Spinal cord (tissue), 10 donors: Measurements from ENCODE around the gene OR8K5. TPM values are rescaled to one million over a fixed set of nuclear protein-coding genes. Genes with fewer than 3 reads are reported as not detected.
"Not testable (repeated sequence)": the region's sequence is repeated elsewhere in the genome, so short reads cannot be mapped to it uniquely, and the experiment has no call there.

Experiments used
- DNase-seq, 6 donors: peaks; one replicate each; pipeline versions ENCODE4 v3.0.0 to v3.0.0-alpha.2; 2013 to 2015; ENCODE audit warnings: low spot score in 6 of 6, low read depth in 4 of 6
- H3K27ac ChIP-seq: one replicate; pipeline ENCODE4 v1.5.1; 2013; ENCODE audit warnings: low read depth, low read length, control low read depth
- H3K27me3 ChIP-seq: one replicate; pipeline ENCODE4 v1.6.1; 2013; ENCODE audit warnings: low read length; ENCODE audit not compliant: control insufficient read depth, insufficient read depth
- H3K36me3 ChIP-seq: one replicate; pipeline ENCODE4 v1.6.1; 2013; ENCODE audit warnings: low read length; ENCODE audit not compliant: control insufficient read depth, insufficient read depth
- H3K4me1 ChIP-seq: one replicate; pipeline ENCODE4 v1.6.1; 2013; ENCODE audit warnings: low read length; ENCODE audit not compliant: control insufficient read depth, insufficient read depth
- H3K4me3 ChIP-seq: one replicate; pipeline ENCODE4 v1.5.1; 2013; ENCODE audit warnings: low read depth, low read length, control low read depth
- H3K9me3 ChIP-seq: one replicate; pipeline ENCODE4 v1.6.1; 2013; ENCODE audit warnings: low read length; ENCODE audit not compliant: control insufficient read depth, insufficient read depth
- WGBS: methylation state at CpG from one replicate; pipeline ENCODE4 v1.1.5; 2013; ENCODE audit warnings: missing lambda C conversion rate; ENCODE audit not compliant: insufficient coverage; 5-methylcytosine and 5-hydroxymethylcytosine counted together
- polyA plus RNA-seq, 2 donors: library from polyadenylated mRNA; unstranded; fragments of 120-200 nt; gene quantifications; one replicate each; pipeline ENCODE4 v1.2.1, GENCODE V29; 2013; ENCODE audit not compliant: insufficient read length in 2 of 2
- total RNA-seq, 2 donors: library from RNA; depleted of rRNA in 1 of 2; stranded (reverse); fragments of 120-200 nt in 1 of 2; fragments of >200 nt in 1 of 2; gene quantifications; one replicate each; pipeline versions ENCODE4 v1.2.3 to v1.2.4, GENCODE V29; 2013 to 2014
- donor health status: healthy.

The OR8K5 gene
- total and polyA plus RNA-seq, 4 donors = not detected

GRCh38 chr11:56151376-56151775 lies 8.7 kb downstream of the OR8K5 start:
- Histone ChIP-seq H3K9me3 (peaks cover 9% of the 10 kb centered on the region), H3K27ac (no peak overlapping the region), H3K4me1 (no peaks in the 10 kb centered on the region), H3K4me3 (no peak overlapping the region), H3K27me3 (no peaks in the 10 kb centered on the region), H3K36me3 (no peaks in the 10 kb centered on the region)
- WGBS = no CpG with 5 or more reads among the region's 1 CpG
- DNase-seq = no peak

GRCh38 chr11:56143681-56144080 lies 16.4 kb downstream of the OR8K5 start:
- WGBS = no CpG with 5 or more reads among the region's 30 CpGs
- H3K27me3 ChIP-seq, H3K4me3 ChIP-seq, DNase-seq, H3K36me3 ChIP-seq, H3K4me1 ChIP-seq, H3K27ac ChIP-seq, H3K9me3 ChIP-seq: not testable (repeated sequence)

- H3K36me3 ChIP-seq = no peaks in the 10 kb centered on the region
- no peaks in the 10 kb centered on the region for H3K27me3 ChIP-seq
- DNase-seq = no peak
- H3K27ac ChIP-seq = no peak within 1 kb of the TSS
- H3K4me1 ChIP-seq = no peaks in the 10 kb centered on the region
- no peak within 1 kb of the TSS for H3K4me3 ChIP-seq
- H3K9me3 ChIP-seq = no peaks in the 10 kb centered on the region
Measured at GRCh38 chr11:56140151-56140661, 19.9 kb downstream of the OR8K5 start, which contains the start of gene OR8J3. TSS of gene OR8J3 (minus strand) at chr11:56140201. CDS start at chr11:56137718, 2,483 bp downstream.

GRCh38 chr11:56122073-56122472 lies 38.0 kb downstream of the OR8K5 start, which contains the start of gene OR8H3:
TSS of gene OR8H3 (plus strand) at chr11:56122373. CDS start at chr11:56122373, 0 bp downstream.
- no peaks in the 10 kb centered on the region for H3K27me3 ChIP-seq
- no peak for DNase-seq
- WGBS = 92% methylated on average over 2 of the region's 6 CpGs

More at GRCh38 chr11:56122073-56122472, 38.0 kb downstream of the OR8K5 start, which contains the start of gene OR8H3:
- no peaks in the 10 kb centered on the region for H3K36me3 ChIP-seq
- H3K9me3 ChIP-seq = no peaks in the 10 kb centered on the region
- no peak within 1 kb of the TSS for H3K27ac ChIP-seq
- no peaks in the 10 kb centered on the region for H3K4me1 ChIP-seq
- H3K4me3 ChIP-seq = no peak within 1 kb of the TSS

Other genes starting within 250 kb of the OR8K5 start
- gene OR5W2, start 245.7 kb downstream of the OR8K5 start, total RNA-seq = not detected
- not detected for gene OR5W2, start 245.7 kb downstream of the OR8K5 start, polyA plus RNA-seq
- gene OR5I1, start 223.9 kb downstream of the OR8K5 start, total RNA-seq = not detected
- not detected for gene OR5I1, start 223.9 kb downstream of the OR8K5 start, polyA plus RNA-seq
- gene OR10AG1, start 190.4 kb downstream of the OR8K5 start, total RNA-seq = not detected
- gene OR10AG1, start 190.4 kb downstream of the OR8K5 start, polyA plus RNA-seq = not detected
- not detected for gene OR5F1, start 165.7 kb downstream of the OR8K5 start, total RNA-seq
- gene OR5F1, start 165.7 kb downstream of the OR8K5 start, polyA plus RNA-seq = not detected
- gene OR5AS1, start 132.7 kb downstream of the OR8K5 start, total RNA-seq = not detected
- gene OR5AS1, start 132.7 kb downstream of the OR8K5 start, polyA plus RNA-seq = under 1 TPM; 0.05 TPM
- not detected for gene OR8I2, start 67.0 kb downstream of the OR8K5 start, total RNA-seq
- not detected for gene OR8I2, start 67.0 kb downstream of the OR8K5 start, polyA plus RNA-seq
- not detected for gene OR8H2, start 56.6 kb downstream of the OR8K5 start, total RNA-seq
- gene OR8H2, start 56.6 kb downstream of the OR8K5 start, polyA plus RNA-seq = not detected
- gene OR8H3, start 37.9 kb downstream of the OR8K5 start, total RNA-seq = not detected
- not detected for gene OR8H3, start 37.9 kb downstream of the OR8K5 start, polyA plus RNA-seq
- not detected for gene OR8J3, start 20.1 kb downstream of the OR8K5 start, total RNA-seq
- gene OR8J3, start 20.1 kb downstream of the OR8K5 start, polyA plus RNA-seq = not detected
- not detected for gene OR5J2, start 16.3 kb upstream of the OR8K5 start, total RNA-seq
- not detected for gene OR5J2, start 16.3 kb upstream of the OR8K5 start, polyA plus RNA-seq
- not detected for gene OR5T2, start 73.9 kb upstream of the OR8K5 start, total RNA-seq
- gene OR5T2, start 73.9 kb upstream of the OR8K5 start, polyA plus RNA-seq = not detected
- not detected for gene OR5T3, start 91.9 kb upstream of the OR8K5 start, total RNA-seq
- gene OR5T3, start 91.9 kb upstream of the OR8K5 start, polyA plus RNA-seq = not detected
- not detected for gene OR5T1, start 113.8 kb upstream of the OR8K5 start, total RNA-seq
- not detected for gene OR5T1, start 113.8 kb upstream of the OR8K5 start, polyA plus RNA-seq
- not detected for gene OR8H1, start 131.9 kb upstream of the OR8K5 start, total RNA-seq
- gene OR8H1, start 131.9 kb upstream of the OR8K5 start, polyA plus RNA-seq = not detected
- not detected for gene OR8K3, start 154.8 kb upstream of the OR8K5 start, total RNA-seq
- not detected for gene OR8K3, start 154.8 kb upstream of the OR8K5 start, polyA plus RNA-seq
- gene OR8K1, start 185.7 kb upstream of the OR8K5 start, total RNA-seq = not detected
- gene OR8K1, start 185.7 kb upstream of the OR8K5 start, polyA plus RNA-seq = not detected
- not detected for gene OR8J1, start 194.0 kb upstream of the OR8K5 start, total RNA-seq
- gene OR8J1, start 194.0 kb upstream of the OR8K5 start, polyA plus RNA-seq = not detected
- gene OR8U1, start 215.3 kb upstream of the OR8K5 start, total RNA-seq = not detected
- gene OR8U1, start 215.3 kb upstream of the OR8K5 start, polyA plus RNA-seq = not detected